HG03342 (cell line): ENCODE results near the gene PTPRG.

ENCODE experiments used
- ATAC-seq: cut with Tn5 transposase; IDR thresholded peaks from one replicate; pipeline ENCODE4 v1.9.1; 2021; ENCODE audit warnings: mild to moderate bottlenecking, moderate library complexity; ENCODE audit not compliant: unreplicated experiment

Gene PTPRG

DNA sequence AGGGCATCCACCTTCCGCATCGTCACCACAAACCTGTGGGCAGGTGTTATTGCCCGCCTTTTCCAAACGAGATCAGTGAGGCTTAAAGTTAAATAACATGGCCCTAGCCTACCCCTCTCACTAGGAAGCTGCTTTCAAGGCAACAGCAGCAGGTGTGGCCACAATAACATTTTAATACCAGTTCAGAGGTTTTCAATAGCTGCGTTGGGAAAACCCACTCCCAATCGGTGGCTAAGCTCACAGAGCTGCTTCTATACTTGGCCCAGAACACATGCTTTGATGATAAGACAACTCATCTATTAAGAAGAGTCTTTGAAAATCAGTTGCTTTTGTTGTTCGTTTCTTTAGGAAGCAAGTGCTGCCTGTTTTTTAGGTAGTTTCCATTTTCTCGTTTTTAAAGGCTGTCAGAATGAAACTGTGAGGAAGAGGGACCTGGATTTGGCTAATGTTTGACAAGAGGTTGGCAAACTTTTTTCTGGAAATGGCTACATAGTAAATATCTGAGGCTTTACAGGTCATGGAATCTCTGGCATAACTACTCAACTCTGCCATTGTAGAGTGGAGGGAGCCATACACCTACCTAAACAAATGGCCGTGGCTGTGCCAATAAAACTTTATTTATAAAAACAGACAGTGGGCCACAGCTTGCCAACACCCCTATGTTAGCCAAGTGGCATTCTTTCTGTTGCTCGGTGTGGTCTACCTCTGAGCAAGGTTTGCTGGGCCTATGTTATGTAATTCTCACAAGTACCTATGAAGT lies 632.4 kb downstream of the PTPRG start:
- no peak for ATAC-seq

DNA sequence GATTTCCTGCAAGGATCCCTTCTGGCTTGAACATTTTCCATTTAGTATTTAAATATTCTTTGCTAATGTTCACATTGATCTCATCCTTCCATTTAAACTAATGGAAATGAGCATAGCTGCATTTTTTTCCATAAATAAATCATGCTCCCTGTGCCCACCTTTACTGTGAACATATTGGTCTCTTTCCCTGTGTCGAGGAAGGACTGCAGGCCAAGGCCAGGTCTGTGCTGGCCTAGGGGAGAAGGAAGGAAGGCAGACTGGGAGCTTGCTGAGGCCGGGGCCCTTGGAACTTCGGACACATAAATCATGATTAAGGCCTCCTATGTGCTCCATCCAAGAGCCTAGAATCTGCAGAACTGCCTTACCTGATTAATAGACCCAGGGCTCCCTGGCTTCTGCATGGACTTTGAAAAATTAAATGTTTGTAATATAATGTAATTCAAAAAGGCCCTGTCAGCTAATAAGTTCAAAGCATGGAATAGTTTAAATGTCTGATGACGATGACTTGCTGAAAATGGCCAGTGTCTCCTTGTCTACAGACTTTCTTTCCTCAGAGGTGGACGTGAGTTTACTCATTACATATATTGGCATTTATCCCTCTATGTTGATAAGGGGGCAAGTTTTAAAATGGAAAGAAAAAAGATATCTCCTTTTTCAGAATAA lies 636.1 kb downstream of the PTPRG start:
- ATAC-seq, result no peak

DNA sequence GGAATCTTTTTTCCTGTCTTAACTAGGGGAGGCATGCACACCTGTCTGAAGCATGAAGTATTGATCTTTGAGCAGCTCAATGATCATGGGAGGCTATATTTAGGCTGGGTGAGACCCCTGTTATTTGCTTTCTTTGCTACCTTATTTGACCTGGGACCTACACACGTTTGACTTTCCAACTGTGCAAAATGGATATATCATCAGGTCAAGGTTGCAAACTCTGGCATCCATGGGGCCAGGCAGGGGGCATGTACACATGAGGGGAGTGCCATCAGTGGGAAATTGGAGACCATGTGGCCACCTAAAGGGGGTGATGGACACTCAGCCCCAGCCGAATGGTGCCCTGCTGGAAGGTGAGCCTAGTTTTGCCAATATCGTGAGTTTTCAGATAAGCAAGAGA lies 637.8 kb downstream of the PTPRG start:
- ATAC-seq, result no peak

DNA sequence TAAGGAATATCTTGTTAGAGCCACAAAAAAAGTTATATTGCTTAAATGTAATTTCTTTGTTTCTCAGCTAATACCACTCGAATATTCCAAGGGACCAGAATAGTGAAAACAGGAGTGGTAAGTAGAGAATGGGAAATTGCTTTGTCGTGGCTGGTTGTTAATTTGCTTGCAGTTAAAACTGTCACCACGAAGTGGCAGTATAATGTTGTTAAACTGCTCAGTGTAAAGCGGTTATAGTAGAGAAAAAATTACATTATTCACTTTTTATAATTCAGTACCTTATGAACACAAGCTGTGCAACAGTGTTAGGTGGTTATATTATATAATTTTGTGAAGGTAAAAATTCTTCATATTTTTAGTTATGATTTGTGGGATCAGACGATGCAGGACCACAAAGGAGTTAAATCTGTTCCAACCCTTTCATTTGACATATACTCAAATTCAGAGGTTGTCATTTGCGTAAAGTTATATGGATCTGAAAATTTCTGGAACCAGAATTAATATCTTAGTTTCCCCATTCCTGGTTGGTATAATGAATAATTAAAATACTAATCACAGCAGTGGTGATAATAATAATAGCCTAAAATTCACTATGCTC lies 640.2 kb downstream of the PTPRG start:
- no peak for ATAC-seq

DNA sequence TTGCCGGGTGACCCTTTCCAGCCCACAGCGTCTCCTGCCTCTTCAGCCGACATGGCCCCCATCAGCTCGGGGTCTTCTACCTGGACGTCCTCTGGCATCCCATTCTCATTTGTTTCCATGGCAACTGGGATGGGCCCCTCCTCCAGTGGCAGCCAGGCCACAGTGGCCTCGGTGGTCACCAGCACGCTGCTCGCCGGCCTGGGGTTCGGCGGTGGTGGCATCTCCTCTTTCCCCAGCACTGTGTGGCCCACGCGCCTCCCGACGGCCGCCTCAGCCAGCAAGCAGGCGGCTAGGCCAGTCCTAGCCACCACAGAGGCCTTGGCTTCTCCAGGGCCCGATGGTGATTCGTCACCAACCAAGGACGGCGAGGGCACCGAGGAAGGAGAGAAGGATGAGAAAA lies 641.8 kb downstream of the PTPRG start:
- no peak for ATAC-seq

DNA sequence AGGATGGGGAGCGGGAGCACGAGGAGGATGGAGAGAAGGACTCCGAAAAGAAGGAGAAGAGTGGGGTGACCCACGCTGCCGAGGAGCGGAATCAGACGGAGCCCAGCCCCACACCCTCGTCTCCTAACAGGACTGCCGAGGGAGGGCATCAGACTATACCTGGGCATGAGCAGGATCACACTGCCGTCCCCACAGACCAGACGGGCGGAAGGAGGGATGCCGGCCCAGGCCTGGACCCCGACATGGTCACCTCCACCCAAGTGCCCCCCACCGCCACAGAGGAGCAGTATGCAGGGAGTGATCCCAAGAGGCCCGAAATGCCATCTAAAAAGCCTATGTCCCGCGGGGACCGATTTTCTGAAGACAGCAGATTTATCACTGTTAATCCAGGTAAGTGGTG lies 642.2 kb downstream of the PTPRG start:
- ATAC-seq, result no peak

DNA sequence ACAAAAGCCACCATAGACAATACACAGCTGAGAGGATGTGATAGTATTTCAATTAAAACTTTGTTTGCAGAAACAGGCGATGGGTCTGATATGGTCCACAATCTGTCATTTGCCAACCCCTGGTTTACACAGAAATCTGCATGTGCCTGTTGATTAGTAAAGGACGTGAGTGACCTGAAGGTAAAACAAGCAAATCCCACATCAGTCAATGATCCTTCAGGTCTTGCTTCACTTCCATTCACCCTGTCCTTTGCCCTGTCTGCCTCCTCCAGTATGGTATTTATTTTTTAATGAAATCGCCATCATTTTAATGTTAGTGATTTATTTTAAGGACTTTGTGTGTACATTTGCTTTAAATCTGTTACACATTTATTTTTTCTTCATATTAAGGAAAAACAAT lies 645.8 kb downstream of the PTPRG start:
- no peak for ATAC-seq

DNA sequence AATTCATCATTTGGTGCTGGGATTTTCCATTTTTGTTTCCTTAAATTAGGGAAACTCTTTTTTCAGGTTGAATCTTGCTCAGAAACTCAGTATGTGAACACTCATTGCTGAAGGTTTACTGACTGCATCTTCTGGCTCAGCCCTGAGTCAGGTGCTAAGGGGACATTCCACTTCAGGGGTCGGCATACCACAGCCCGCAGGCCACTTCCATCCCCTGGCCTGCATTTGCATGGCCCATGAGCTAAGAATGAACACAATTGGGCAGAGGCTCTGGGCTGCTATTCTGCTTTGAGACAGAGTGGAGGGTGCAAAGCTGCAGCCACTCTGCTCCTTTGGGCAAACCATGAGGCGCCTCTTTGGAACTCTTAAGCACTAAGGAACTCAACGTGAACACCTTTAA lies 647.0 kb downstream of the PTPRG start:
- no peak for ATAC-seq

DNA sequence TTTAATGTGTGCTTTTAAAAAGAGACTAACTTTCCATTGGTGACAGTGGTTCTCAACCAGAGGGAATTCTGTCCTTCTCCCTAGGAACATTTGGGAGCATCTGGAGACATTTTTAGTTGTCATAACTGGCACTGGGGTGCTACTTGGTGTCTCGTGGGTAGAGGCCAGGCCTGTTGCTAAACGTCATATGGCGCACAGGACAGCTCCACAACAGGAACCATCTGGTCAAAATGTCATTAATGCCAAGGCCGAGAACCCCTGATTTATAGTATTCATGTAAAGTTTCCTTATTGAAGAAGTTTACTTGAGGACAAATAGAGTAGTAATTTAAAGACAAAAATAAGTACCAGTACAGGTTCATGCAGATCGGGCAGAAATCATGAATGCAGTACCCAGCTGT lies 647.7 kb downstream of the PTPRG start:
- ATAC-seq, result no peak

DNA sequence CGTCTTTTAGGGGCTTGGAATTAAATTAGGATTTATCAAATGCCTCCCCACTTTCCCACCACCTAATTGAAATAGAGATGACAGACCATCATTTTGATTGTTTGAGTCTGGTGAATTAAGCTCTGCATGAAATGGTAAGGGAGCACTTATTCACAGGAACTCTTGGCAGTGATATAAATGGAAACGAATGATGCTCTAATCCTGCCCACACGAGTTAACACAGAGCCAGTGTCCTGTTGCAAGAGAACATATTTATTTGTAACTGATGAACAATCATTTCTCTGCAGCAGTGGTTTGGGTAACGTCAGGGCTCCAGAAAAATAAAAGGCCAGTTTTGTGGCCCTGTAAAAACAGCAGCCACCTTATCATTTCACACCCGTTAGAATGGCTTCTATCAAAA lies 648.6 kb downstream of the PTPRG start:
- ATAC-seq, result no peak

DNA sequence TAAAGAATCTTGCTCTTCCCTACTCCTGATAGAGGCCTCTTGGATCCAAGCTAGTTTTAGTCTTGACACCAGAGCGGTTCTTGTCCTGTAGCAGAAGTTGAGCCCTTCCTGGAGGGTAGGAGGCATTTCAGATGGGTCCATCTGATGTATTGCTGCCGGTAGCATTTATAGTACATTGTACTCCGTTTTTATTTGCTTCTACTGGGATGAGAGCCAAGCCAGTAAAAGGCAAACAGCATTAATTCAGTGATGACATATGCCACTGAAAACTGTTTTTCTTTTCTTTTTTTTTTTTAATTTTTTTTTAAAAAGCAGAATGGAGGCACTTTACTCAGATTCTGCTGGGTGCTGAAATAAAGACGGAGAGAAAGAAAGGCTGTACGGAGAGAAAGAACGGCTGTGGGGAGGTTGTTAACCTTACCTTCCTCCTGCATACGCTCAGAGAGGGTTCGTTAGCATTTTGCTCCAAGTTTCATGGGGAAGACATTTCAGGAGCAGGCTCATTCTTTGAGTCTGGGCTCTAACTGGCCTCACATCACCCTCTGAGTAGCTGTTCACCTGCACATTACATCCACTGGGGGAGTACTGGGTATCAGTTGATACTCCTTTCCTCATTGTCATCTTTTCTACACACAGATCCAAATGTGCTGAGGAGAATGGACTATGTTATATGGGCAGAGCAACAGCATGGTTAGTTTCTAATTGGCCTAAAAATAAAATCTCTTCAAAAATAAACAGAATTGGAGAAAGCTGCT lies 650.5 kb downstream of the PTPRG start:
- no peak for ATAC-seq

DNA sequence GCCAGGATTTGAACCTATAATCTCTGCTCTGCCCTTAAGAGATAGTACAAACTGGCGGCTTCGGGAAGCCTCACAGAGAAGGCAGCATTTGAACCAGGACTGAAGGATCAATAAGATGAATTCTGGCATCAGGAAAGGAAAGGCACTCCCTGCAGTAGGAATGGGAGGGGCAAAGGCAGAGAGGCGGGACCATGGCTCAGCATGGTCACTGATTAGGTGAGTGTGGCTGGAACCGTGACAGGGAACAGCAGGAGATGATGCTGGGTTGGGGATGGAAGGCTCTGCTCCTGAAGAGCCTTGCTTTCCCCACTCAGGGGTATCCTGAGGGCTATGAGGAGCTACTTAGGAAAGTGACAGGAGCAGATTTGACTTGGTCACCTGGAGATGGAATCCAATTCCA lies 653.5 kb downstream of the PTPRG start:
- ATAC-seq, result no peak

DNA sequence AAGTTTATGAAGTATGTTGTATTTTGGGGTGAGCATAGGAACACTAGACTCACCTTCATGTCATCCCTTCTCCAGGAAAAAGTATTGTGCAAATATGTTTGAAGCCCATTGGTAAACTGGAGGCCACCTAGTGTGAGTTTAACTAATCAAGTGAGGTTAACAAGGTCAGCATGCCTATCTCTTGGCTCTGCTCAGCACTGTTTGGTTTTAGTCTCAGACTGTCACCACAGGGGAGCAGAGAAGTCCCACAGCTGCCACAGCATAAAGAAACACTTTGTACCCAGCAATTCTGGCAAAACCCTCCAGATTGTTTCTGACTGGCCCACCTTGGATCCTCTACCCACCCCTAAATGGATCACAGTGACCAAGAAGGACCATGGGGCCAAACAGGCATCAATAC lies 659.2 kb downstream of the PTPRG start:
- no peak for ATAC-seq

DNA sequence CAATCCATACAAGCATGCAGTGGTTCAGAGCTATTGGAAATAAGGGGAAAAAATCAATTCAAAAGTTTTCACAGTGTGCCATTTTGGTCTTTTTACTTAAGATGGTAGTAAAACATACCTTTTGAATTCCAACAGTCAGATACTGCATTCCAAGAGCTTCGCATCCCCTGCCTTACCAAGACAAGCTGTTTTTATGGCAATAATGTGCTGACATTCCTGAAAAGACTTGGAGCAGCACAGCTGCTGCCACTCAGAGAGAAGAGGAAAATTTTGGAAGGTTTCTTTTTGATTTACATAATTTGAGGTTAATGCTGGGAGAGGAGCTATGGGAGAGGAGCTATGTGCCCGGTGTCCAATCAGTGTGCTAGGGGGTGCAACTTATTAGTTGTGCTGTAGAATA lies 663.7 kb downstream of the PTPRG start:
- ATAC-seq, result no peak

DNA sequence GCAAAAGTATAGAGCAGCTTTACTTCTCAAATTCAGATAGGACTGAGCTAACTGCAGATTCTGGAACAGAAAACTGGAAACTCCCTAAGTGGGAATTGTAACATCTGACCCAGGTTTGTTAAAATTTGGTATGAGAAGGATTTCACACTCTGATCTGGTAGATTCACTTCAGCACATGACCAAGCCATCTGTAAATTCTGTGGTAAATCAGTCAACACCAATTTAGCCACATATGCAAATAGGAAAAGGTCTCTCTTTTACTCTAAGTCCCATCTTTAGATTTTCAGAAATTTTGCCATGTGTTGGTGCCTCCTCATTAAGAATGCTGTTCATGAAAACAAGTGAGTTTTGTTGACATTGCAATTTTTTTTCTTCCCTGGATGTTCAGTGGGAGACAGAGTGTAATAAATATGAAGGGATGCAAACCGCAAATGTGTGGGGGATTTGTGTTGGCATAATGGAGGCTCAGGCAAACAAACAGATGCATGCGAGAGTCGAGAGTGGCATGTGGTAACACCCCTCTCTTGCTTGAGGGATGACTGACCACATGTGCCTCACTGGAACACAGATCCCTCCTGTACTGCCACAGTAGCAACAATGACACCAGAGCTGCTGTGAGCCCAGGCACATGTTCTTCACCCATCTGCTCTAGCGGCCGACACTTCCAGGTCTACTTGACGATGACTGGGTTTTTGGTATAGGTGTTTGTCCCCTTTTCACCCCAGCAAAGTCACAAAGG lies 665.4 kb downstream of the PTPRG start:
- peak; percentile 53 for ATAC-seq

DNA sequence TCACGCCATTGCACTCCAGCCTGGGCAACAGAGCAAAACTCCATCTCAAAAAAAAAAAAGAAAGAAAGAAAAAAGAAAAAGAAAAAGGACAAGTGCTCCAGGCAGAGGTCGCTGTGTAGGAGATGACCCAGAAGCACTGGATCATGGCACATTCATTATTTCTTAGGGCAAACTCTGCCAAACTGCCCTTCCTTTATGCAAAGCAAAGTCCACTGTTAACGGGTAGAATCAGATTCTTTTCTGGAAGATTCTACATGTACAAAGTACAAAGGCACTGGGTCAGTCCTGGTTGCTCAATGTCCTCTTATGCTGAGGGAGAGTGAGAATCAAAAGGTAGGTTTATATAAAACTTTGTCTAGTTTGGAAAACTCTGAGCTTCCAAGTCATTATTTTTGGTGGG lies 667.1 kb downstream of the PTPRG start:
- no peak for ATAC-seq

DNA sequence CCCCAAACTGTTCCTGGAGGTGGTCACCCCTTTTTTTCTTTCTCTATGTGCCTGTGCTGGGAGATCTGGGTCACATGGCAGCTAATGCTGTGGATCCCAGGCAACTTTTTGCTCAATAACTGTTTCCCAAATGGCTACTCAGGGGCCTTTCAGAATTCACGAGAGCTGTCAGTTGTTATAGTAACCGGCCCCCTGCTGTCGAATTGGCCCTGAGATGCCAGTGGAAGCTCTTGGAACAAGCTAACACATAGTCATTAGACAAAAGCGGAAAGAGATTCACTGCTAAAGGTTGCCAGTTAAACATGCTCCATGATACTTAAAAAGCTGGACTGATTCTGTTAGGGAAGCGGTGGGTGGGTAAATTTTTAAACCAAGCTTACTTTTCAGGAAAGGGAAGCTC lies 667.8 kb downstream of the PTPRG start:
- no peak for ATAC-seq

DNA sequence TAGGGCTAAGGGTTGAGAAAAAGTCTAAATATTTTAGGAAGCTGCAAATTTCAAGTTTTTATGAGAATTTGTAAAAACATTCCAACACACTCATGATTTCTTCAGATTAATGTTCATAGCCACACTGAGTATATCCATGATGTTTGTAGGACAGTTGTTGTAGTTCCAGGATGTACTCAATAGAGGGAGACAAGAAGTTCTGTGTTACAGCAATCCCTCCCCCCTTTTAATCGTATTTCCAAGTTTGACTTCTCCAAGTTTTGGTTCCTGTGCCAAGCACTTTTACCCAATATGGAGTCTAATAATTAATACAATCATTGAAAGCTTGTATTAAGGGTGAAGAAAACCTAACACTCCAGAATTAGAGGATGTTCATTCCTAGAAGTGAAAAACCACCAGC lies 668.5 kb downstream of the PTPRG start:
- ATAC-seq, result no peak

DNA sequence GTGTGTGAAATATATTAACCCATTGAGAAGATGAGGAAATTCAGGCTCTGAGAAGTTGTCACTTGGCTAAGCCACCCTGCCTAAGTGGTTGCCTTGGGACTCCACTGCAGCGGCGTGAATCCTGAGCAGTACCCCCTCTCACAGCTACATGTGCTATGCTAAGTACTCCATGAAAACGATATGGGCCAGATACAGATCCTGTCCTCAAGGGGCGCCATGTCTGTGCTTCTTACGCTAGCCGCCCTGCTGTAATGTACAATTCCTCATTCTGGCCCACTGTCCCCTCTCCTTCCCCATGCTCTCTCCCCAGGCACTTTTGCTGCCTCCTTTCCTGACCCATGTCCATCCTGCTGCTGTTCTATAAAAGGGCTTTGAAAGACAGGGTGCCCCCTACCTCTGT lies 671.7 kb downstream of the PTPRG start:
- ATAC-seq, result no peak

DNA sequence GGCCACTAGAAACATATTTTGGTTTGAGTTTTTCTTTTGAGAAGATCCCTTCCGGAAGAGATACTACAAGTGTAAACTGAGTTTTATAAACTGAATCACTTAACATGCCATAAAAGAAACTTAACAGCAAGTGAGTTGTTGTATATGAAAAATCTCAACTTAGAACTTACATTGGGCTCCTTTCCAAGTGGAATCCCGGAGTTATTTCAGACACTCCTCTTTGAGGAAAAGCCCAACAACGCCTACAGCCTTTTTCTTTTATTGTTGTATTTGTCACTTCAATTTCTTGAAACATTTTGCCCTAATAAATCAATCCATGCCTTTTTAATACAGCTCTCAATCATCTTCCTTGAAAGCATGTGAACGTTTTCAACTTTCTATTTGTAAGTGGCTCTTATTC lies 674.6 kb downstream of the PTPRG start:
- ATAC-seq, result no peak
